C4-2B (cell line): Measurements from ENCODE around the gene FGGY.

Source experiments
- H3K27ac ChIP-seq: fragments of 450-650 bp; 2 replicates; pipeline ENCODE4 v1.5.1; 2017
- CTCF ChIP-seq: fragments of 450-650 bp; conservative IDR thresholded peaks from 2 replicates; pipeline ENCODE4 v1.5.1; 2017; ENCODE audit warnings: mild to moderate bottlenecking
- ZFX ChIP-seq: fragments of 450-650 bp; IDR thresholded peaks from 2 replicates; pipeline ENCODE4 v1.6.1; 2017

The FGGY gene

DNA sequence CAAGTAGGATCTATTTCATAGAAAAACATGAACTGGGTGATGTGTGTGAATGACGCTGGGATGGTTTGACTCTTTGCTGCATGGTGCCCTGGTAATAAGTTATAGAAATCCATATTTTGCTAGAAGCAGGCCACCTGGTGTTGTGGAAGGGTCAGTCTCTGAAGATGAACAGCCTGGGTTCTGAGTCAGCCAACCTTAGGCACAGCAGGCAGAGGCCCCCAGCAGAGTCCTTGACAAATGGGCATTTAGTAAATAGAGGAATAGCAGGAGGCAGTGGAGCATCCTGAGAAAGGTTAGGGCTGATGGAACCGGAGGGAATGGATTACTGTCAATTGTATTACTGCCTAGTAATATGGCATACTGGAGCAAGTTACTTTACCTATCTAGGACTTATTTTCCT is 20.9 kb downstream of the FGGY start:
- no peak overlapping the region for H3K27ac ChIP-seq
- no peak for TF ChIP-seq CTCF
- TF ChIP-seq ZFX, result no peak

GRCh38 chr1:59318271-59318860 is 21.5 kb downstream of the FGGY start:
- no peak for TF ChIP-seq ZFX
- TF ChIP-seq CTCF, result no peak
- H3K27ac ChIP-seq, result no peak overlapping the region

DNA sequence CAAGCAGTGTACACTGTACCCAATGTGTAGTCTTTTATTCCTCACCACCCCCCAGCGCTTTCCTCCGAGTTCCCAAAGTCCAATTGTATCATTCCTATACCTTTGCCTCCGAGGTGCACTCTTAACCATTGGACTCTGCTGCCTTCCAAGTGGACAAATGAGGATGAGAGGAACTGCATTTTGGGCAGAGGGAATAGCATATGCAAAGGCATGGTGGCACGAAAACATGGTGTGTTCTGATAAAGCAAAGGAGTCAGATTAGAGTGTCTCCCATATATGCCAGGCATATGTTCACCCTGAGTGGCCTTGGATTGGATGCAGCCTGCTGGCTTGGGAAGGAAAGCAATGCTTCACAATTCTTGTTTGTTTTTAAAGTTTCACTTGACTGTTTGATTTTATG is 25.5 kb downstream of the FGGY start:
- no peak for TF ChIP-seq CTCF
- no peak for TF ChIP-seq ZFX
- H3K27ac ChIP-seq, result no peak overlapping the region

- TF ChIP-seq ZFX (no peak), CTCF (no peak)
- H3K27ac ChIP-seq, result no peak overlapping the region
Observed at GRCh38 chr1:59322814-59323213, 25.9 kb downstream of the FGGY start.

DNA sequence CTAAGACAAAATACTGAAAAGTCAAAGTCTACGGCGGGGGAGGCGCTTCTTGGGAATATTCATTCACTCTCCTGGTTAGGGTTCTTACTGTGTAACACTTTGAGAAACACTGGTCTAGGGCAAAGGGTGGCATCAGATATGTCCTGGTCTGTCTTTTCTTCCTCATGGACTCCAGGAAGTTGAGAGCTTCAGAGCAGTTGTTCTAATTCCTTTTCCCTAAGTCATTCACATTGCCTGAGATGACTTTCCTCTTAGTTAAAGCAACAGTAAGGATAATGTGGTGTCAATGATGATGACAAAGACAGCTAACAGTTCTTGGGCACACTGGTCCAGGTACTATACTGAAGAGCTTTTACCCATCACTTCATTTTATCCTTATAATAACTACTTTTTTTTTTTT is 27.0 kb downstream of the FGGY start:
- TF ChIP-seq CTCF, result no peak
- TF ChIP-seq ZFX, result no peak
- H3K27ac ChIP-seq, result no peak overlapping the region

- H3K27ac ChIP-seq, result no peak overlapping the region
- TF ChIP-seq CTCF (no peak), ZFX (no peak)
Observed at GRCh38 chr1:59328353-59328752, 31.5 kb downstream of the FGGY start.

GRCh38 chr1:59329412-59330053 is 32.6 kb downstream of the FGGY start:
- H3K27ac ChIP-seq, result no peak overlapping the region
- TF ChIP-seq CTCF, result no peak
- TF ChIP-seq ZFX, result no peak
